Measurements from ENCODE around the gene BPIFB3. TPM values are rescaled to one million over a fixed set of nuclear protein-coding genes. Genes with fewer than 3 reads are reported as not detected.

Gene BPIFB3
- total and polyA plus RNA-seq, 2 donors from 2014 or later = not detected

- FAIRE-seq (no peak), DNase-seq (no peak)
- intact Hi-C loops (cut with DNase I) = no loop called here
- no peaks in the 10 kb centered on the region for H3K9me3 ChIP-seq (ENCODE audit: control insufficient read depth in 2 of 3, insufficient read depth in 1 of 3, low read length in 3 of 3)
- H3K9ac ChIP-seq (ENCODE audit: low read length in 3 of 3) = no peak overlapping the region
- H3K4me1 ChIP-seq (ENCODE audit: control insufficient read depth in 2 of 3, insufficient read depth in 2 of 3, low read depth in 1 of 3, low read length in 3 of 3) = no peaks in the 10 kb centered on the region
- H3K36me3 ChIP-seq (ENCODE audit: control insufficient read depth in 2 of 3, insufficient read depth in 3 of 3, low read length in 3 of 3) = no peaks in the 10 kb centered on the region
- no peak for TF ChIP-seq CTCF (IDR thresholded peaks at IDR 0.05; ENCODE audit: borderline replicate concordance, extremely low read depth, insufficient read depth)
- H3K27me3 ChIP-seq (ENCODE audit: control insufficient read depth, insufficient read depth, low read length) = no peaks in the 10 kb centered on the region
- no peak overlapping the region for H3K27ac ChIP-seq (ENCODE audit: low read depth in 2 of 2, low read length in 2 of 2)
- H3K4me3 ChIP-seq (ENCODE audit: low read length in 3 of 3) = no peak overlapping the region
Measured at GRCh38 chr20:33037456-33037855, 16.2 kb upstream of the BPIFB3 start.

GRCh38 chr20:33038243-33038642, 15.5 kb upstream of the BPIFB3 start:
- intact Hi-C loops (cut with DNase I) = no loop called here
- Histone ChIP-seq H3K9me3 (ENCODE audit: control insufficient read depth in 2 of 3, insufficient read depth in 1 of 3, low read length in 3 of 3) (no peaks in the 10 kb centered on the region), H3K9ac (ENCODE audit: low read length in 3 of 3) (no peak overlapping the region), H3K36me3 (ENCODE audit: control insufficient read depth in 2 of 3, insufficient read depth in 3 of 3, low read length in 3 of 3) (no peaks in the 10 kb centered on the region), H3K27ac (ENCODE audit: low read depth in 2 of 2, low read length in 2 of 2) (no peak overlapping the region), H3K27me3 (ENCODE audit: control insufficient read depth, insufficient read depth, low read length) (no peaks in the 10 kb centered on the region), H3K4me3 (ENCODE audit: low read length in 3 of 3) (no peak overlapping the region), H3K4me1 (ENCODE audit: control insufficient read depth in 2 of 3, insufficient read depth in 2 of 3, low read depth in 1 of 3, low read length in 3 of 3) (no peaks in the 10 kb centered on the region)
- DNase-seq (no peak), FAIRE-seq (no peak)
- TF ChIP-seq CTCF (IDR thresholded peaks at IDR 0.05; ENCODE audit: borderline replicate concordance, extremely low read depth, insufficient read depth) = no peak

- intact Hi-C loops (cut with DNase I) = no loop called here
- Histone ChIP-seq H3K4me1 (ENCODE audit: control insufficient read depth in 2 of 3, insufficient read depth in 2 of 3, low read depth in 1 of 3, low read length in 3 of 3) (no peaks in the 10 kb centered on the region), H3K9ac (ENCODE audit: low read length in 3 of 3) (no peak overlapping the region), H3K27ac (ENCODE audit: low read depth in 2 of 2, low read length in 2 of 2) (no peak overlapping the region), H3K9me3 (ENCODE audit: control insufficient read depth in 2 of 3, insufficient read depth in 1 of 3, low read length in 3 of 3) (peaks cover 0 to 12% (median 0%) of the 10 kb centered on the region in 3 donors), H3K36me3 (ENCODE audit: control insufficient read depth in 2 of 3, insufficient read depth in 3 of 3, low read length in 3 of 3) (no peaks in the 10 kb centered on the region), H3K4me3 (ENCODE audit: low read length in 3 of 3) (no peak overlapping the region), H3K27me3 (ENCODE audit: control insufficient read depth, insufficient read depth, low read length) (no peaks in the 10 kb centered on the region)
- FAIRE-seq (no peak), DNase-seq (no peak)
- TF ChIP-seq CTCF (IDR thresholded peaks at IDR 0.05; ENCODE audit: borderline replicate concordance, extremely low read depth, insufficient read depth) = no peak
Measured at GRCh38 chr20:33042430-33042829, 11.3 kb upstream of the BPIFB3 start.
